Tibial nerve (tissue), 4 donors: ENCODE results near the gene ADCY2. TPM values are rescaled to one million over a fixed set of nuclear protein-coding genes. Genes with fewer than 3 reads are reported as not detected.

Experiments
- DNase-seq, 2 donors: peaks; one replicate each; pipeline ENCODE4 v3.0.0-alpha.2; 2019; ENCODE audit warnings: low spot score in 2 of 2
- H3K27ac ChIP-seq, 4 donors: fragments of 200-600 bp; sonication (generic) in 3 of 4; one replicate each; pipeline ENCODE4 v1.5.1; 2017 to 2019; ENCODE audit warnings: mild to moderate bottlenecking in 1 of 4
- H3K27me3 ChIP-seq, 2 donors: fragments of 200-600 bp; sonication (generic) in 1 of 2; one replicate each; pipeline versions ENCODE4 v1.5.1 to v1.6.0; 2017 to 2019
- H3K36me3 ChIP-seq, 3 donors: fragments of 200-600 bp; sonication (generic); one replicate each; pipeline ENCODE4 v1.5.1; 2018 to 2019
- H3K4me1 ChIP-seq, 4 donors: fragments of 200-600 bp; sonication (generic) in 3 of 4; one replicate each; pipeline ENCODE4 v1.5.1; 2017 to 2019
- H3K4me3 ChIP-seq, 4 donors: fragments of 200-600 bp; sonication (generic) in 3 of 4; one replicate each; pipeline ENCODE4 v1.5.1; 2017 to 2019; ENCODE audit warnings: mild to moderate bottlenecking in 1 of 4, moderate library complexity in 1 of 4
- H3K9me3 ChIP-seq, 4 donors: fragments of 200-600 bp; sonication (generic) in 3 of 4; one replicate each; pipeline ENCODE4 v1.5.1; 2017 to 2019
- EP300 ChIP-seq, 2 donors: sonication (generic); formaldehyde crosslinking; IDR thresholded peaks; one replicate each; pipeline ENCODE4 v1.6.1; 2017; ENCODE audit warnings: antibody characterized with exemption in 2 of 2, mild to moderate bottlenecking in 1 of 2
- POLR2A ChIP-seq, 2 donors: fragments of 450-650 bp; IDR thresholded peaks; one replicate each; pipeline ENCODE4 v1.6.1; 2017; ENCODE audit warnings: antibody characterized with exemption in 2 of 2, mild to moderate bottlenecking in 2 of 2, moderate library complexity in 2 of 2
- WGBS, 2 donors: methylation state at CpG; one replicate each; pipeline ENCODE4 v1.1.5; 2018; 5-methylcytosine and 5-hydroxymethylcytosine counted together
- total RNA-seq, 4 donors: library from RNA; depleted of rRNA; stranded (reverse); fragments of >200 nt; gene quantifications; one replicate each; pipeline ENCODE4 v1.1.0, GENCODE V29; 2016
- TF ChIP-seq, protein P1 (sequence below), 5 experiments: fragments of 200-600 bp in 3 of 5; fragments of 450-650 bp in 2 of 5; sonication (generic) in 3 of 5; IDR thresholded peaks; one replicate each; pipeline ENCODE4 v1.5.1; 2016 to 2019; ENCODE audit warnings: antibody characterized with exemption in 5 of 5, mild to moderate bottlenecking in 3 of 5, moderate library complexity in 2 of 5

ADCY2 gene
- total RNA-seq, 4 donors from 2014 or later, result 4.2 to 11.8 (median 10.0) TPM

DNA sequence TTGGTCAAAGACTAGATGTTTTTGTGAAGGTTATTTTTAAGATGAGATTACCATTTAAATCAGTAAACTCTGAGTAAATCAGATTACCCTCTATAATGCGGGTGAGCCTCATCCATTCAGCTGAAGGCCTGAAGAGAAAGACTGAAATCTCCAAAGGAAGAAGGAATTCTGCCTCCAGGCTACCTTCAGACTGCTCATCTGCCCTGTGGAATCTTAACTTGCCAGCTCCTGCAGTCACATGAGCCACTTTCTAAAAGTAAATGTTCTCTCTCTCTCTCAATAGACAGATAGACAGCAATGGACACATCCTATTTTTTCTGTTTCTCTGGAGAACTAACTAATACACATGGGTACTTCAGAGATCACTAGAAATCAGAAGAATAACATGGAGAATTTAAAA is 272.2 kb downstream of the ADCY2 start:
- no peaks in the 10 kb centered on the region for H3K36me3 ChIP-seq
- DNase-seq, result no peak
- H3K9me3 ChIP-seq, result no peaks in the 10 kb centered on the region
- no peaks in the 10 kb centered on the region for H3K4me1 ChIP-seq
- 78 to 96% methylated on average over 1 of the region's 1 CpG for WGBS, 2 donors
- no peak overlapping the region for H3K27ac ChIP-seq
- TF ChIP-seq, protein P1, sequence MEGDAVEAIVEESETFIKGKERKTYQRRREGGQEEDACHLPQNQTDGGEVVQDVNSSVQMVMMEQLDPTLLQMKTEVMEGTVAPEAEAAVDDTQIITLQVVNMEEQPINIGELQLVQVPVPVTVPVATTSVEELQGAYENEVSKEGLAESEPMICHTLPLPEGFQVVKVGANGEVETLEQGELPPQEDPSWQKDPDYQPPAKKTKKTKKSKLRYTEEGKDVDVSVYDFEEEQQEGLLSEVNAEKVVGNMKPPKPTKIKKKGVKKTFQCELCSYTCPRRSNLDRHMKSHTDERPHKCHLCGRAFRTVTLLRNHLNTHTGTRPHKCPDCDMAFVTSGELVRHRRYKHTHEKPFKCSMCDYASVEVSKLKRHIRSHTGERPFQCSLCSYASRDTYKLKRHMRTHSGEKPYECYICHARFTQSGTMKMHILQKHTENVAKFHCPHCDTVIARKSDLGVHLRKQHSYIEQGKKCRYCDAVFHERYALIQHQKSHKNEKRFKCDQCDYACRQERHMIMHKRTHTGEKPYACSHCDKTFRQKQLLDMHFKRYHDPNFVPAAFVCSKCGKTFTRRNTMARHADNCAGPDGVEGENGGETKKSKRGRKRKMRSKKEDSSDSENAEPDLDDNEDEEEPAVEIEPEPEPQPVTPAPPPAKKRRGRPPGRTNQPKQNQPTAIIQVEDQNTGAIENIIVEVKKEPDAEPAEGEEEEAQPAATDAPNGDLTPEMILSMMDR (IDR thresholded peaks at IDR 0.05), result no peak
- TF ChIP-seq EP300 (IDR thresholded peaks at IDR 0.05) (no peak), POLR2A (IDR thresholded peaks at IDR 0.05) (no peak)
- no peaks in the 10 kb centered on the region for H3K27me3 ChIP-seq
- H3K4me3 ChIP-seq, result no peak overlapping the region

DNA sequence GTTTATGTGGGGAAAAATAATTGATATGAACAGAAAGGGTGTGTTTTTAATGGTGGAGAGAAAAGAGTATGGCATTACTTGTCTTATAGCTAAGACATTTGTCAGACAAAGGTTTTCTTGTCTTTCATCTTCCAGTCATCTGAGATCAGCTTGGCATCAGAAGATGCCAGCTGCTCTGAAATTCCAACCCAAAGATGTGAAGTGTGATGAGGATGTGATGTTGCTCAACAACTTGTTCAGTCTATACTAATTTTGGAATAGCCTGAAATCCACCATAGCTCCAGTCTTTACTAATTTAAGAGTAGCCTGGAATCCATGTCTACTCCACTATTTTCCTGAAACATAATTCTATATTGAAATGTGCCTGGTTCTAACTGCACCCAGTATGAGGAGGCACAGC is 272.7 kb downstream of the ADCY2 start:
- Histone ChIP-seq H3K27ac (no peak overlapping the region), H3K4me3 (no peak overlapping the region), H3K36me3 (no peaks in the 10 kb centered on the region), H3K4me1 (no peaks in the 10 kb centered on the region), H3K9me3 (no peaks in the 10 kb centered on the region), H3K27me3 (no peaks in the 10 kb centered on the region)
- no peak for DNase-seq
- TF ChIP-seq POLR2A (IDR thresholded peaks at IDR 0.05) (no peak), EP300 (IDR thresholded peaks at IDR 0.05) (no peak)
- TF ChIP-seq, protein P1 (IDR thresholded peaks at IDR 0.05), result no peak

DNA sequence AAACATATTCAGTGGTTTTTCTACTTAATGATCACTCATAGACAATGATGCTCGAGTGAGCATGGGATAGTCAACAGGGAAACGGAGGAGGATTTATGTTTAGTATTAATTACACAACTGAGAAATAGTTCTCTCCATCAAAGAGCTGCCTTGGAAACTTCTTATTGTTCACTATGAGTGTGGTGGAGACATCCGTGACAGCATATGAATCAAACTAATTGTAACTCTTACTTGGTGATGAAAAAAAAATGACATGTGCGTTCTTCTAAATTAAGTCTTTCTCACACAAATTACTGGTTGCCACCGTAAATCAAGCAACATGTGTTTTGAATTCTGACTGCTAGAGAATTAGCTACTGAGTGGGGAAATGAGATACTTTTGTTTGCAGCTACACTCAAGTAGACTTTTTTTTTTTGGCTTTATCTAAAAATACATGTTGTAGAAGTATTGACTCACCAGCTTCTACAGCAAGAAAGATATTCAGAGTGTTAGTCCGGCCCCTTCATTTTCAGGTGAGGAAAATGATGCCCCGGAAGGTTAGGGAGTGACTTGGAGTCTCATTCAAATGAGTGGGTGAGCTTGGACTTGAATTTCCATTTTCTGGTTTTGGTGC is 275.5 kb downstream of the ADCY2 start:
- Histone ChIP-seq H3K27ac (no peak overlapping the region), H3K4me1 (no peaks in the 10 kb centered on the region), H3K36me3 (no peaks in the 10 kb centered on the region), H3K27me3 (no peaks in the 10 kb centered on the region), H3K9me3 (no peaks in the 10 kb centered on the region), H3K4me3 (no peak overlapping the region)
- 45 to 56% methylated on average over 7 of the region's 7 CpGs for WGBS, 2 donors
- TF ChIP-seq, protein P1 (IDR thresholded peaks at IDR 0.05), result no peak
- no peak for TF ChIP-seq EP300 (IDR thresholded peaks at IDR 0.05)
- no peak for TF ChIP-seq POLR2A (IDR thresholded peaks at IDR 0.05)
- no peak for DNase-seq

GRCh38 chr5:7673658-7674057 is 277.7 kb downstream of the ADCY2 start:
- Histone ChIP-seq H3K27ac (no peak overlapping the region), H3K36me3 (no peaks in the 10 kb centered on the region), H3K9me3 (no peaks in the 10 kb centered on the region), H3K4me1 (no peaks in the 10 kb centered on the region), H3K27me3 (no peaks in the 10 kb centered on the region), H3K4me3 (no peak overlapping the region)
- 75 to 91% methylated on average over 7 of the region's 7 CpGs for WGBS, 2 donors
- no peak for DNase-seq
- TF ChIP-seq EP300 (IDR thresholded peaks at IDR 0.05) (no peak), POLR2A (IDR thresholded peaks at IDR 0.05) (no peak)
- TF ChIP-seq, protein P1 (IDR thresholded peaks at IDR 0.05), result no peak

DNA sequence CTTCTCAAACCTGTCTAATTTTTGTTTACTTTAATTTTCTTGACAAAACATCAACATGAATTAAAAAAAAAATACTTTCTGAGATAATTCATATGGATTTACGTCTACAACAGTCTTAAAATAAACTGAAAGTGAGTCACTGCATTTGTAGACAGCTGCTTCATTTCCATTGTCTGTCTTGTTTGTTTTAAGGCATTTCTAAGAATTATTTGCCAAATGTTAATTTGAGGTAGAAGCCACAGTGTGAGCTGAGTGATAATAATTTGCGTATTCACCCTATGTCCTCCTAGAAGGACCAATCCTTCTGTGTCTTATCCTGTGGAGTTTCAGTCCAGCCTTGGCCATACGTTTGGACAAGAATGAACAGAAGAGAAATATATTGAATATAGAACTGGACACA is 280.5 kb downstream of the ADCY2 start:
- H3K4me3 ChIP-seq, result no peak overlapping the region
- no peak for DNase-seq
- no peaks in the 10 kb centered on the region for H3K4me1 ChIP-seq
- H3K36me3 ChIP-seq, result no peaks in the 10 kb centered on the region
- TF ChIP-seq EP300 (IDR thresholded peaks at IDR 0.05), result no peak
- TF ChIP-seq, protein P1 (IDR thresholded peaks at IDR 0.05), result no peak
- no peak for TF ChIP-seq POLR2A (IDR thresholded peaks at IDR 0.05)
- 74 to 78% methylated on average over 3 of the region's 3 CpGs for WGBS, 2 donors
- no peaks in the 10 kb centered on the region for H3K27me3 ChIP-seq
- H3K27ac ChIP-seq, result no peak overlapping the region
- H3K9me3 ChIP-seq, result no peaks in the 10 kb centered on the region
